HG02973 (cell line): ENCODE results near the gene HES5.

Source experiments
- ATAC-seq: cut with Tn5 transposase; IDR thresholded peaks from one replicate; pipeline ENCODE4 v1.9.1; 2021; ENCODE audit warnings: moderate library complexity; ENCODE audit not compliant: unreplicated experiment

The HES5 gene

DNA sequence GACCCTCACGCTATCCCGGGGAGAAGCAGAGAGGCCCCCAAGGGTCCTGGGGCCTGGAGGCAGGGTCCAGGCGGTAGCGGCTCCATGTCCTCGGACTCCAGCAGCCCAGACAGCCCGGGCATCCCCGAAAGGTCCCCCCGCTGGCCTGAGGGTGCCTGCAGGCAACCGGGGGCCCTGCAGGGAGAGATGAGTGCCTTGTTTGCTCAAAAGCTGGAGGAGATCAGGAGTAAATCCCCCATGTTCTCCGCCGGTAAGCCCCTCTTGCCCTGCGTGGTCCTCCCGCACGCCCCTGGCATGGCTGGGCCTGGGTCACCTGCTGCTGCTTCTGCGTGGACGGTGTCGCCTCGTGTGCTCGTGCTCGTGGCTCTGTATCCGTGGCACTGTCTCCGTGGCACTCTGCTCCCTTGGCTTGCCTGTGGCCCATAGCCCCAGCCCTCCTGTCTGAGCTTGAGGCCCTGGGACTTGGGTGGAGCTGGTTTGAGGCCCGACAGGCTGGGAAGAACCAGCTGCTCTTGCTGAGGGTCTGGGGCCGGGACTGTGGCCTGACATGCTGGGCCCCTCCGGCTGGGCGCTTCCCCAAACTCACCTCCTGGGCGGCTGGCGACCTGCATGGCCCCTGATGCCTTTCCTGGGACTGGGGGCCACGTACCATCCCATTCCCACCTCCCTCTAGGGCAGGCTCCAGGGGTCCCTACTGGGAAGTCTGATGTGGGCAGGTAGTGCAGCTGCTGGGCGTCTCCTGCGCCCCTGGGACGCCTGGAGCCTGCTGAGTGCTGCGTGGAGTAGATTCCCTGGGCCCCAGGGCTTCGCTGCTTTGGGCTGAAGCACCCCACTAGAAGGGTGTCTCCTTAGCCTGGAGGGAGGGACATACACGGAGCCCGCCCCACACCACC lies 27.2 kb downstream of the HES5 start:
- no peak for ATAC-seq

DNA sequence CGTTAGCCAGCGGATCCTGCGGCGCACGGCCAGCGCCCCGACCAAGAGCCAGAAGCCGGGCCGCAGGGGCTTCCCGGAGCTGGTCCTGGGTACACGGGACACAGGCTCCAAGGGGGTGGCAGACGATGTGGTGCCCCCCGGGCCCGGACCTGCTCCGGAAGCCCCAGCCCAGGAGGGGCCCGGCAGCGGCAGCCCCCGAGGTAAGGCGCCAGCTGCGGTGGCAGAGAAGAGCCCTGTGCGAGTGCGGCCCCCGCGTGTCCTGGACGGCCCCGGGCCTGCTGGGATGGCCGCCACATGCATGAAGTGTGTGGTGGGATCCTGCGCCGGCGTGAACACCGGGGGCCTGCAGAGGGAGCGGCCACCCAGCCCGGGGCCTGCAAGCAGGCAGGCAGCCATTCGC lies 27.9 kb downstream of the HES5 start:
- no peak for ATAC-seq

DNA sequence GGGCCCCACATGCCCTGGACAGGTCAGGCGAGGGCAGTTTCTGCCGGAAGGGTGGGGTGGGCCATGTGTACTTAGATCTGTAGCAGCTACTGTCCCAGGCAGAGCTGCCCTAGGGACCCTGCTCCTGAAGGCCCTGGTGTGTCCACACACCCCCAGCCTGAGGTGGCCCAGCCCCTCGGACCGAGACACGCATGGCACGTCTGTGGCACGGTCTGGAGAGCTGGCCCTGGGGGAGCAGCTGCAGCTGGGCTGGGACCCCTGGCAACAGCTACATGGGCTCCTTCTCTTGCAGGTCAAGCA lies 28.3 kb downstream of the HES5 start:
- ATAC-seq, result no peak

DNA sequence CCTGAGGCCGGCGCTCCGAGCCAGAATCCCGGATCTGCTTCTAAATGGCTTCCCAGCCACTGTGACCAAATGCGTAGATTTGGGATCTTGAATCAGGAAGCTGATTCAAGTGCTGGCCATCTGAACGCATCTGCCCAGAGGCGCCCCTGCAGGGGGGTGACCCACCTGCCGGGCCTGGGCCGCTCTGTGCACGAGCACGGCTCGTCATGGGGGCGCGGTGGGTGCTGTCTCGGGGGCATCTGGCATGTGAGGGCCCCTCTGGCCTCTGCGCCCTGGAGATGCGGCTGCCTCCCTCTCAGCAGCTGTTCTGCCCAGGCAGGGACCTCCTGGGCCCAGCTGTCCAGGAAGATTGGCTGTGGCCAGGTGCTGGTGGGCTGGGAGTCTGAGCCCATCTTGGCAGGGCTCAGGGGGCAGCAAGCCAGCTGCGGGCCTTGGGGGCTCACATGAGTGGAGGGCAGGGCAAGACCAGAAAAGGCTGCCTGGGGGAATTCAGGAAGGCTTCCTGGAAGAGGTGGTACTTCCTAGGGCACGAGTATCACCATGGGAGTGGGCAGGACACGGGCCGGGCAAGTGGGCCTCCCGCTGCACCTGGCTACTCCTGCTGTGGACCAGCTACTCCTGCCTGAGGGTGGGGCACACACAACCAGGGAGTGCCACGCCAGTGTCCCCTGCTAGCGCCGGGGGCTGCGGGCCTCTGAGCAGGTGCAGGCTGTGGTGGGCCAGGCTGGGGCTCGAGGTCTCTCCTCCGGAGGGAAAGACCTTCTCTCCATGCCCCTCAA lies 28.8 kb downstream of the HES5 start:
- no peak for ATAC-seq

DNA sequence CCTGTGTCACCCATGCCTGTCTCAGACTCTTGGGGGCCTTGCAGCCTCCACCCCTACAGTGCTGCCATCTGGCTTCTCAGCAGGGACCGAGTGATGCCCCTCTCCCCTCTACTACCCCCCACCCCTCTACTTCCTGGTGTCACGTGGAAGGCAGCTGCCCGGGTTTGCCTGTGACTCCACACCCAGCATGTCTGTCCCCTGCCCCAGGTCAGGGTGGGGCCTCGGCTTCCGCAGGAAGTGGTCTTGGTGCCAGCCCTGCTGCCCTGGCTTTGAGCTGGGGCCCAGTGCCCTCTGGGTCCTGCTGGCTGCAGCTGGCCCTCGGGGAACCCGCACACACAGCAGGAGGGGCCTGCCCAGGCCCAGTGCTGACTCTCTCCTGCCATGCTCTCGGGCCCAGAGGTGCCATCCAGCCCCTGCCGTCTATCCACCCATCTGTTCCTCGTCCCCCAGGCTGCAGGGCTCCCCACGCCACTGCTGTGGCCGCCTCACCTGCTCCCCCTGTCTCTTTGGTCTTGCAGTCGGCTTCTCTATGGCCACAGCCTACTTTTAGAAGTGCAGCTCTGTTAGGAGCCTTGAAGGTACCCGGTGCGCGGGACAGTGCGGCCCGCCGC lies 30.0 kb downstream of the HES5 start:
- no peak for ATAC-seq

DNA sequence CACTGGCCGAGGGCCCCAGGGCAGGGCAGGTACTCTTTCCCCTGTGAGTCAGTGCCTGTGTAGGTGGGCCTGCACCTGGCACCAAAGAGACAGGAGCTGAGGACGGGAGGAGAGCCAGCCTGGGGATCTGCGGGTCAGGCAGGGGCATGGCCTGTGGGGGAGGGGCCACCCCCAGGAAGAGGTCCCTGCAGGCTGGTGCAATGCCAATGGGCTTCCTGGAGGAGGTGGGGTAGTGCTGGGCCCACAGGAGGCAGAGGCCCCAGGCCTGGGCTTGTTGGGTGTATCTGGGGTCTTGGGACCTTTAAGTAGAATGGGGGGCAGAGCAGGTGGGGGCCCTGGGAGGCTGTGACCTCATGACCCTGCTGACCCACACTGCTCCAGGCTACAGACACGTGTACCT lies 30.8 kb downstream of the HES5 start:
- no peak for ATAC-seq

DNA sequence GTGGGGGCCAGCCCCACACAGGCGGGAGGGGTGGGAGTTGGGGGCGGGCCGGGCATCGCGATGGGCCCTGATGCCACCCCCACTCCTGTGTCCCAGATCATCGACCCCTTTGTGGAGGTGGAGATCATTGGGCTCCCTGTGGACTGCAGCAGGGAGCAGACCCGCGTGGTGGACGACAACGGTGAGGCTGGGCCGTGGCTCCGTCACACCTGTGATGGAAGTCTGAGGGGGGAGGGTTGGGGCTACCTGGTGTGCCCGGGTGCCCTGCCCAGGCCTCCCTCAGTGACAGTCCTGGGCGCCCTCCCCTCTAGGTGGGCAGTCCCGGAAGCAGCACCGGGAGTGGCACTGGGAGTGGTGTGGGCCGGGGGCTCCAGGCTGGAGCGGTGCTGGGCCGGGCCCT lies 31.4 kb downstream of the HES5 start:
- no peak for ATAC-seq

DNA sequence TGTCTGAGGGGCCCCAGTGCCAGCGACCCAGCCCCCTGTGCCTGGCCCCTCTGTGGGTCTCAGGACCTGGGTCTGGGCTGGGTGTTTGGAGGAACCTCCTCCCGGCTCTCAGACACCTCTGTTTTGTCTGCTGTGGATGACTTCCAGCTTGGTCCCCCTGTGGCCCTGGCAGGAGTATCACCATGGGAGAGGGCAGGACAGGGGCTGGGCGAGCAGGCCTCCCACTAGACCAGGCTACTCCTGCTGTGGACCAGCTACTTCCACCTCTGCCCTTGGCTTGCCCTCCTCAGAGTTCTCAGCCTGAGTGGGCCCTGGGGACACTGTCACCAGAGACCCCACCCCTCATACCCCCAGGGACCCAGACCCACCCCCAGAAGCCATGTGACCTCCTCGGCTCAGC lies 32.2 kb downstream of the HES5 start:
- ATAC-seq, result no peak

DNA sequence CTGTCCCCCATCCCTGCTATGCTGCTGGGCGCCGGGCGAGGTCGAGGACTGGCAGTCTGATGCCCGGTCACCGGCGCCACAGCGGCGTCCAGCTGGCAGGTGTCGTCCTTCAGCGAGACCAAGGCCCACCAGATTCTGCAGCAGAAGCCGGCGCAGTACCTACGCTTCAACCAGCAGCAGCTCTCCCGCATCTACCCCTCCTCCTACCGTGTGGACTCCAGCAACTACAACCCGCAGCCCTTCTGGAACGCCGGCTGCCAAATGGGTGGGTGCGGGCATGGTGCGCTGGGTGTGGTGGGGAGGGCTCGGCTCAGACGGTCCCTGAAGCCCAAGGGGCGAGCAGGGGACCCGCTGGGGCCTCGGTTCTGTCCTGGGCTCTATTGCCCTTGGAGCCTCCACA lies 33.3 kb downstream of the HES5 start:
- ATAC-seq, result no peak

DNA sequence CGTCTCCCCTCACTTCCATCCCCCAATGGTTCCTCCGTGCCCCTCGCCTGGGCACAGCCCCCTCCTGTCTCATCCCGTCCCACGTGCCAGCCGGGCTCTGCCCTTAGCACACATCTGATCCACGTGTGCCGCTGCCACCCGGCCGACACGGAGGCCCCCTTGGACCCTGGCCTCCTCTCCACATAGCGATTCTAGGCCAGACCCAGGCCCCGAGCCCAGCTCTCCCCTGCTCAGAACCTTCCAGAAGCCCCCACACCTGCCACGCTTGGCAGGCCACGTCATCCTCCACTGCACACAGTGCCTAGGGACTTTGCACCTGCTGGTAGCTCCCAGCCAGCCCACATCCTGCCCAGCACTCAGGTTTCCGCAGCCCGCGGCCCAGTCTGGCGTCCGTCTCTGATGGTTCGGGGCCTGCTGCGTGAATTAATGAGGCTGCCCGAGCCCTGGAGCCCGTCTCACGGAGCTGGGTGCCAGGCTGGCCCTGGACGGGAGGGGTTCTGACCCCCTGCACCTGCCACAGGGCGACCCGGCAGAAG lies 33.9 kb downstream of the HES5 start:
- no peak for ATAC-seq

DNA sequence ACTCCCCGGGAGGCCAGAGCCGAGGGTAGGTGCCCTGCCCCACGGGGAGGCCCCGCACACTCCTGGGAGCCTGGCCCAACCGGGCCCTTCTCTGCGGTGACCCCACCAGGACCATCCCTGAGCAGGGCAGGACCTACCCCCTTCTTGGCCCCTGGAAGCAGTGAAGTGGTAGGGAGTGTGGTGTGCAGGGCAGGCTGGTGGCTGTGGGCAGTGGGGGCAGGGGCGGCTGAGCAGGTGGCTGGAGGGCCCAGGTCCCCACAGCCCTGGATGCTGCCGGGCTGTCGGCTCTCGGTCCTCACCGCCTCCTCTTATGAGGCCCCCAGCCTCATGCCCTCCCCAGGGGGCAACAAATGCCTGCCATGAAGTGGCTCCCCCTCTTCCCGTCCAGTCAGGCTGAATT lies 34.5 kb downstream of the HES5 start:
- ATAC-seq, result no peak

DNA sequence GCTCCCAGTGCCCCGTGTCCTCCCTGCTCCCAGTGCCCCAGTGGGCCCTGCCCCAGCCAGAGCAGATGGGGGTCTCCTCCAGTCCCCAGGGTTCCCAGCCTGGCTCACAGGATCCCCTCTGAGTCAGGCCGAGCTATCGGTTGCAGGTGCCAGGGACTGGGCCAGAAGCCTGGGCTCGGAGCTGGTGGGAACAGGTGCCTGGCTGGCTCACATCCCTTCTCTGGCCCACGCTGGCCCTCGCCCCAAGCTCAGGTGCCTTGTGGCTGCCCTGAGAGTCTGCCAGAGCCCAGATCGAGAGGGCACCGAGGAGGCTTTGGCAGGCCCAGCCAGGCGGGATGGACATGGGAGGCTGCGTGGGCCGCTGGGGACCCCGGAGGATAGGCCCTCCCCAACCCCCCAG lies 35.0 kb downstream of the HES5 start:
- ATAC-seq, result no peak

DNA sequence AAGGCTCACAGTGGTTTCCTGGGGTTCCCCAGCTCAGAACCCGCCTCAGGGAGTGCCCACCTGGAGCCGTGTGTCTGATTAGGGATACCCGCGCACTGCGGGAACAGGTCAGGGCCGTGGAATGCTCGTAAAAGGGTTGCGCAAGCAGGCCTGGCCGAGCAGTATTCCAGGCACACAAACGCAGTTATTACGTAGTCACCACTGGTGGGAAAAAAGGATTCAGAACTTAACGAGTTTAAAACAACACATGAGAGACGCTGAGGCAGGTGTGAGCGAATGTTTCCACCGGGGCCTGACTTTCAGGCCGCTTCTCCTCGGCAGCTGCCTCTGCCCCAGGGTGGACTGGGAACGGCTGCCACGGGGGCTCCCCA lies 35.8 kb downstream of the HES5 start:
- ATAC-seq, result no peak

DNA sequence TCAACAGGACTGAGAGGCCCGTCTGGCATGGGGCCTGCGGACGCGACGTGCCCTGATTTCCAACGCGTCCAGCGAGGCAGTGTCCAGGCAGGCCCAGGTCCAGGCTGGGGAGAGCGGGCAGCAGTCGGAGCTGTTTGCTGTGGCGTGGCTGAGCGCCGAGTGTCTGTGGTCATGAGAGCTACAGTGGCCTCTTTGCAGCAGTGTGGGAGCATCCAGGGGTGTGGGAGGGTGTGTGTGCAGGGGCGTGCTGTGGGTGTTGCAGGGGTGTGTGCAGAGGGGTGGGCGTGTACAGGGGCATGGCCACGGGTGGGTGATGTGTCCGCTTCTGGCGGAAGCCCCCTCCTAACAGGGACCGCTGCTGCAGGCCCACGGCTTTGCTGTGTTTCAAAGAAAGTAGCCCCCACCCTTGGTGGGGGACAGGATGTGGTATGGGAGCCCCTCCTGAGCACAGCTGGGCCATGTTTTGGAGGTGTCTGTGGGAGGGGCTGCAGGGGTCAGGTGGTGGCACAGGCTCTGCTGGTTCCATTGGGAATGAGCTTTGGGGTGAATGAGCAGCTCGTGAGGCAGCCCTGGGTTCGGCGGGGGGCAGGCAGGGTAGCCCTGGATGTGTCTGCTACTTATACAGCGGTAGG lies 36.3 kb downstream of the HES5 start:
- no peak for ATAC-seq

DNA sequence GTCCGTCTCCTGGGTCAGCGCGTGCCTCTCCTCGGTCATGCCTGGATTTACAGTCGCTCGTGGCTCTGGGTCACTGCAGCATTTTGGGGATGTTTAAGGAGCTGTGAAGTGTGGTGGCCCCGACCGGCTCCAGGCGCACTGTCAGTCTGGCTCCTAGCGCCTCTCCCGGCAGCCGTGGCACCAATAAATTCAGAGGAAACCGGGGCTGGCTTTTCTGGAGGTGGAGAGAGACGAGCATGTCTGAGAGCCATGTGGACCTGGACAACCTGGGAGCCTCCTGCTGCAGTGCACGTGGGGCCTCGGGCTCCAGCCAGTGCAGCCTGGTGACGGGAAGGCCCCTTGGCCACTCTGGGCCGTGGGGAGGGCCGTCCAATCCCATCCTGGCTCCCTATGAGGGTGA lies 36.8 kb downstream of the HES5 start:
- no peak for ATAC-seq

DNA sequence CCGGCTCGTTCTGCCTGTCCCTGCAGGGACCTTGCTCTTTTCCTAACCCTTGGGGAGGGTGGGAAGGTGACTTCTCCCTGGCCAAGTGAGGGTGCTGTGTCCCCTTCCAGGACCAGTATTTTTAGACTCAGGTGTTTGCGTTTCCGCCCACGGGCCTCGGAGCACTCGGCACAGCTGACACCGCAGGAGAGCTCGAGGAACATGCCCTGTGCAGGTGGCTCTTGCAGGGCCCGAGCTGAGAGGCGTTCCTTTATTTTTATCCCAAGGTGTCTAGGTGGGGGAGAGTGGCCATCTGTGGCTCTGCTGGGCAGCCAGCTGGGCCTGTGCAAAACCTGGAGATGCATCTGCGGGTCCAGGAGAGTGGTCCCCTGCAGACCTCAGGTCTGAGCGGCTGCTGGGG lies 38.0 kb downstream of the HES5 start:
- no peak for ATAC-seq

DNA sequence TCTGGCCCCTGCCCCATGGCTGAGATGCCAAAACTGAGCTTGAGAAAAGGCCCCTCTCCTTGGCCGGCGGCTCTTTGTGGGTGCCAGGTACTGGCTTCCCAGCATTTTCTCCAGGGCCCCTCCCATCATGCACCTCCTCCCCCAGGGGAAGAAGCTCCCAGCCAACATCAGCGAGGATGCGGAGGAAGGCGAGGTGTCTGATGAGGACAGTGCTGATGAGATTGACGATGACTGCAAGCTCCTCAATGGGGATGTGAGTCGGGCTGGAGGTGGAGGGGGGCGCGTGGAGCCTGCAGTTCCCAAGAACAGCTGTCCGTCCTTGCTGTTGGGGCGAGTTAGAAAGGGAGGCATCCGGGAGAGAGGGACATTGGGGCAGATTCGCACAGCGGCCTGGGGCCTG lies 40.4 kb downstream of the HES5 start:
- ATAC-seq, result no peak

DNA sequence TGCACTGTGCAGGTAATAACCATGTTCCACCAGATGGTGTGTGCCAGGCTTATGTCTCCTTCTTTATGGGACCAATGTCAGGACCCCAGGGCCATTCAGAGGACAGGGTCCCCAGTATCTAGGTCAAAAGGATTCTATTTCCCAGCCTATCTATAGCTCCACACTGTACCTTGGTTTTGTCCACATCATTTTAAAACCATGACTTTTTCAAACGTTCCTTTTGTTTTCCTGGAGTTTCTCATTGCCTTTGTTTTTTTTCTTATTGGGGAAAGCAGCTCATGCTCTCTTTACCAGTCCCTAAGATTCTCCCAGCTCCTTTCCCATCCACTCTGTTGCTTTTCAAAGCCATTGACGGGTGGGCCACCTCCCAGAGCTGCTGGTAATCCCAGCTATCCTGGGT lies 41.4 kb downstream of the HES5 start:
- ATAC-seq, result no peak

DNA sequence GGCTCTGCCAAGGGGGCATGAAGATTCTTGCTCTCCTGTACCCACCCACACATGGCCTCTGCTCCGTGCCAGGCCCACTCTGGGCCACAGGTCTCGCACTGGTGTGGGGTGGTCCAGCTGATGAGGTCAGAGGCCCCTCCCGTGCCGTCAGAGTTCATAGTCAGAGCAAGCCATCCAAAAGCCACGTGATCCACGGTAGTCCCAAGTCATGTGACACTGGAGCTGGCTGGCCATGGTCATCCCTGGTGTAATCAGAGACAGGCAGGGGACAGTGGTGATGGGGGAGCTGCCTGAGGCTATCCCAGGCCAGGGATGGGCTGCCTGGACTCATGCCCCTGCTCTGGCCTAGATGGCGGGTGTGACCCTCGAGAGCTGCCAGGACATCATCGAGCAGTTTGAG lies 43.5 kb downstream of the HES5 start:
- no peak for ATAC-seq

DNA sequence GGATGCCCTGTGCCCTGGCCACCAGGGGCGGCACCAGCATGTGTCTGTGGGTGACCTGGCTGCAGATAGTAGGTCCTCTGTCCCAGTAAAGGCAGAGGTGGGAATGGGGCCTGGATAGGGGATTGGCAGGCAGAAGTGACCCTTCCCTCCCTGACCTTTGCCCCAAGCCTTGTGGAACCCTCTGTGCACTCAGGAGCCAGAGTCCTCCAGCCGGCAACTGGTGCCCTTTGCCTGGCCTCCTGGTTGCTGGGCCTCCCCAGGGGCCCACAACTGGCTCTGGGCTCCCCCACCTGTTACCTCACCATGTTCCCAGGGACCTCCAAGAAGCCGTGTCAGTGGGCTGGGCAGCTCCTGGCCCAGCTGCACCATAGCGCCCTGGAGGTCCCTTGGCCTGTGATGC lies 44.0 kb downstream of the HES5 start:
- ATAC-seq, result no peak

DNA sequence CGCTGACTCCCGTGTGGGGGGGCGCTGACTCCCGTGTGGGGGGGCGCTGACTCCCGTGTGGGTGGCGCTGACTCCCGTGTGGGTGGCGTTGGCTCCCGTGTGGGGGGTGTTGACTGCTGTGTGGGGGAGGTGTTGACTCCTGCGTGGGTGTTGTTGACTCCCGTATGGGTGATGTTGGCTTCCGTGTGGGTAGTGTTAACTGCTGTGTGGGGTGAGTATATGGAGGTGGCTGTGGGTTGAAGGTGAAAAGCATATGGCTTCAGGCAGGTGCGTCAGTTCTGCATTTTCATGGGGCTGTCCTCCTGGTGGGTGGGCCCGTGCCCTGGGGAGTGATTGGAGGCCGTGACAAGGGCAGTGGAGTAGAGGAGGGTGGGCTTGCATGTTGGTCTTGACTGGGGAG lies 46.1 kb downstream of the HES5 start:
- ATAC-seq, result no peak

DNA sequence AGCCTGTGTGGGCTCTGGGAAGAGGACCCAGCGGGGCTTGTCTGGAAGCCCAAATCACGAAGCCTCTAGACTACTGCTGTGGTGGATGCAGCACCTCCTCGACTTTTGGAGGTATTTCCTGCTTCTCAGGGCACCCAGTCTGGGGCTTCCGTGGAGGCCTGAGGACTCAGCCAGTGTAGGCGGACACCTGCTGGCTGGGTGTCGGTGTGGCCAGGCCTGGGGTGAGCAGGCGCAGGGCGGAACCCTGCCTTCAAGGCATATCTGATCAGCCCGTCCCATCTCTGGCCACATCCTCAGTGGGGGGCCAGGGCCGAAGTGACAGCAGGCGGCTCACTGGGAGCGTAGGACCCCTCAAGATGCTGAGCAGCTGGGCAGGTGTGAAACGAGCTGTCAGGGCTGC lies 47.0 kb downstream of the HES5 start:
- ATAC-seq, result no peak
